ENCODE results near the gene PAWR.

GRCh38 chr12:79706156-79706555 lies 15.4 kb upstream of the PAWR start:
- no peak for TF ChIP-seq USF2 (CRISPR knock-in tag; IDR thresholded peaks at IDR 0.05)
- TF ChIP-seq RBM15 (IDR thresholded peaks at IDR 0.05; ENCODE audit: insufficient read depth, low read length) = no peak
- no peak for TF ChIP-seq ZNF512 (tag; IDR thresholded peaks at IDR 0.05)
- TF ChIP-seq MEF2D (tag; conservative IDR thresholded peaks at IDR 0.05; ENCODE audit: low read depth) = no peak
- TF ChIP-seq MEIS2 (IDR thresholded peaks at IDR 0.05; ENCODE audit: partially characterized antibody) = no peak
- TF ChIP-seq CREB1 (IDR thresholded peaks at IDR 0.05) = no peak
- TF ChIP-seq CREB1 (CRISPR knock-in tag; IDR thresholded peaks at IDR 0.05) = no peak
- TF ChIP-seq CTCF (IDR thresholded peaks at IDR 0.05 in 2 of 3, conservative IDR thresholded peaks at IDR 0.05 in 1 of 3; ENCODE audit: insufficient read depth in 2 of 3, low read depth in 1 of 3, low read length in 3 of 3) = no peak
- TF ChIP-seq SNRNP70 (optimal IDR thresholded peaks at IDR 0.05; ENCODE audit: low read depth, low read length) = no peak
- no peak for TF ChIP-seq FIP1L1 (IDR thresholded peaks at IDR 0.05; ENCODE audit: low read depth, low read length, poor library complexity, severe bottlenecking)
- no peak for TF ChIP-seq ZFX (CRISPR knock-in tag; IDR thresholded peaks at IDR 0.05)
- no peak for TF ChIP-seq SMARCB1 (IDR thresholded peaks at IDR 0.05; ENCODE audit: insufficient read length, low read depth)
- no peak for TF ChIP-seq STAG1 (CRISPR knock-in tag; IDR thresholded peaks at IDR 0.05; ENCODE audit: borderline replicate concordance)

Data from K562 (cell line).